OCI-LY1 (cell line): Measurements from ENCODE around the gene EMILIN1.
A peak's percentile ranks its signal among the peaks of the same experiment; 100 is the strongest.
"Not testable (repeated sequence)": the region's sequence is repeated elsewhere in the genome, so short reads cannot be mapped to it uniquely, and the experiment has no call there.

Experiments
- H2AFZ ChIP-seq: fragments of 200-600 bp; sonication (generic), shearing (Covaris generic); 2 replicates; pipeline ENCODE4 v1.6.0; 2014; ENCODE audit warnings: antibody characterized with exemption, mild to moderate bottlenecking, low read length
- H3F3A ChIP-seq: fragments of 200-600 bp; sonication (generic), shearing (Covaris generic); 2 replicates; pipeline ENCODE4 v1.6.0; 2014; ENCODE audit warnings: mild to moderate bottlenecking, antibody characterized with exemption, low read length, moderate library complexity; ENCODE audit not compliant: insufficient read depth
- H3K27ac ChIP-seq: fragments of 200-600 bp; sonication (generic); 2 replicates; pipeline ENCODE4 v1.5.1; 2014; ENCODE audit warnings: low read length, mixed run types, mild to moderate bottlenecking, low read depth; ENCODE audit not compliant: poor library complexity, severe bottlenecking
- H3K27me3 ChIP-seq: fragments of 200-600 bp; sonication (generic); 2 replicates; pipeline ENCODE4 v1.6.0; 2014; ENCODE audit warnings: antibody characterized with exemption, mild to moderate bottlenecking, low read length, moderate library complexity; ENCODE audit not compliant: insufficient read depth
- H3K36me3 ChIP-seq: fragments of 200-600 bp; sonication (generic); 2 replicates; pipeline ENCODE4 v1.6.1; 2014; ENCODE audit warnings: mild to moderate bottlenecking, antibody characterized with exemption, low read length, moderate library complexity, mixed read lengths; ENCODE audit not compliant: insufficient read depth
- H3K4me1 ChIP-seq: fragments of 200-600 bp; sonication (generic); 2 replicates; pipeline ENCODE4 v1.5.1; 2014; ENCODE audit warnings: mild to moderate bottlenecking, low read length, moderate library complexity; ENCODE audit not compliant: insufficient read depth, severe bottlenecking
- H3K4me2 ChIP-seq: fragments of 200-600 bp; sonication (generic), shearing (Covaris generic); 2 replicates; pipeline ENCODE4 v1.6.1; 2014; ENCODE audit warnings: low read length
- H3K4me3 ChIP-seq: fragments of 200-600 bp; sonication (generic); 2 replicates; pipeline ENCODE4 v1.5.1; 2014; ENCODE audit warnings: low read length, low read depth, mild to moderate bottlenecking, mixed read lengths; ENCODE audit not compliant: poor library complexity, severe bottlenecking
- H3K79me2 ChIP-seq: fragments of 200-600 bp; shearing (Covaris generic); 2 replicates; pipeline ENCODE4 v1.6.1; 2016; ENCODE audit warnings: mixed run types, low read length, mixed read lengths; ENCODE audit not compliant: insufficient read depth
- H3K9ac ChIP-seq: fragments of 200-600 bp; sonication (generic), shearing (Covaris generic); 2 replicates; pipeline ENCODE4 v1.6.1; 2014; ENCODE audit warnings: mild to moderate bottlenecking, low read length, mixed read lengths
- H3K9me2 ChIP-seq: fragments of 200-600 bp; sonication (generic), shearing (Covaris generic); 2 replicates; pipeline ENCODE4 v1.6.1; 2014; ENCODE audit warnings: low read depth, mild to moderate bottlenecking, low read length, mixed read lengths
- H3K9me3 ChIP-seq: fragments of 200-600 bp; shearing (Covaris generic); 2 replicates; pipeline ENCODE4 v1.6.1; 2014; ENCODE audit warnings: low read length, mixed read lengths
- H4K20me1 ChIP-seq: fragments of 200-600 bp; sonication (generic), shearing (Covaris generic); 2 replicates; pipeline ENCODE4 v1.6.0; 2016; ENCODE audit warnings: mild to moderate bottlenecking, low read length; ENCODE audit not compliant: insufficient read depth
- EZH2 ChIP-seq: fragments of 200-600 bp; sonication (generic), shearing (Covaris generic); IDR thresholded peaks from 2 replicates; pipeline ENCODE4 v1.8.0; 2017; ENCODE audit warnings: borderline replicate concordance, mixed run types, mild to moderate bottlenecking, antibody characterized with exemption, low read length, moderate library complexity, mixed read lengths
- TF ChIP-seq, protein P1 (sequence below): fragments of 200-600 bp; sonication (generic), shearing (Covaris generic); IDR thresholded peaks from 2 replicates; pipeline ENCODE4 v1.5.1; 2017; ENCODE audit warnings: mild to moderate bottlenecking, antibody characterized with exemption, low read length, moderate library complexity, mixed read lengths

The EMILIN1 gene

GRCh38 chr2:27117995-27118524 is 39.6 kb downstream of the EMILIN1 start:
- H3K9ac ChIP-seq: peak overlapping the region; percentile 47; the same call in 1 of the 2 replicates
- TF ChIP-seq, protein P1, sequence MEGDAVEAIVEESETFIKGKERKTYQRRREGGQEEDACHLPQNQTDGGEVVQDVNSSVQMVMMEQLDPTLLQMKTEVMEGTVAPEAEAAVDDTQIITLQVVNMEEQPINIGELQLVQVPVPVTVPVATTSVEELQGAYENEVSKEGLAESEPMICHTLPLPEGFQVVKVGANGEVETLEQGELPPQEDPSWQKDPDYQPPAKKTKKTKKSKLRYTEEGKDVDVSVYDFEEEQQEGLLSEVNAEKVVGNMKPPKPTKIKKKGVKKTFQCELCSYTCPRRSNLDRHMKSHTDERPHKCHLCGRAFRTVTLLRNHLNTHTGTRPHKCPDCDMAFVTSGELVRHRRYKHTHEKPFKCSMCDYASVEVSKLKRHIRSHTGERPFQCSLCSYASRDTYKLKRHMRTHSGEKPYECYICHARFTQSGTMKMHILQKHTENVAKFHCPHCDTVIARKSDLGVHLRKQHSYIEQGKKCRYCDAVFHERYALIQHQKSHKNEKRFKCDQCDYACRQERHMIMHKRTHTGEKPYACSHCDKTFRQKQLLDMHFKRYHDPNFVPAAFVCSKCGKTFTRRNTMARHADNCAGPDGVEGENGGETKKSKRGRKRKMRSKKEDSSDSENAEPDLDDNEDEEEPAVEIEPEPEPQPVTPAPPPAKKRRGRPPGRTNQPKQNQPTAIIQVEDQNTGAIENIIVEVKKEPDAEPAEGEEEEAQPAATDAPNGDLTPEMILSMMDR: no peak
- TF ChIP-seq EZH2: no peak
- no peak overlapping the region for H3K27ac ChIP-seq

DNA sequence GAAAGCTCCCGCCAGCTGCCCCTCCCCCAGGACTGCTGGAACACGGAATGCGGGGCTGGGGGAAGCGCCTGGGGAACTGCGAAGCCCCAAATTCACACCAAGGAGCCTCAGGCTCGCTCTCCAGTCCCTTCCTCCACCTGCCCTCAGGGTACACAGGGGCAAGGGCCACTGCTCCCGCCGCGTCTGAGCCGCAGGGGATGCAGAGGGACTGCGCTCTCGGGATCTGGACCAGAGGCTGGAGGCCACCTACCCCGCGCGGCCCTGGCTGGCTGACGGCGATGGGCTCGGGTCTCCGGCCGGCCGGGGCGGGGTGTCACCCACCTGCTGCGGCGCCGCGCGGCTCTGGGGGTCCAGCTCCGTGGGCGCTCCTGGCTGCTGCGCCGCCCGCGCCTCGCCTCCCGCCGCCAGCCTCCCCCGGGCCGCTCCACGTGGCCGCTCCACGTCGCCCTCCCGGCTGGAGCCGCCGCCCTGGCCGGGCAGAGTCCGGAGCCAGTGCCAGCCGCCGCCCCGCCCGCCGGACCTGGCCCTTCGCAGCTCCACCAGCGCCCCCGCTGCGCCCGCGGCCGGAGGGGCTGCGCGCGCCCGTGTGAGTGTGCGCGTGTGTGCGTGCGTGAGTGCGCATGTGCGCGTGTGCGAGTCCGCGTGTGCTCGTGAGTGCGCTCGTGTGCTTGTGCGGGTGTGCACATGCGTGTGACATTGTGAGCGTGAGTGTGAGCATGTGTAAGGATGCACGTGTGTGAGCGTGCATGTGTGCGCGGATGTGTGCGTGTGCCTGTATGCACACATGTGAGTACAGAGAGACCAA is 40.3 kb downstream of the EMILIN1 start, which contains the start of gene CGREF1:
Gene CGREF1, minus strand, starts transcription at position 604 of the 805 bp plus-strand sequence. CDS start 14,762 bp downstream, outside the sequence.
- Histone ChIP-seq H3K4me3 (peak within 1 kb of the TSS; percentile 65), H3K36me3 (no peaks in the 10 kb centered on the region), H4K20me1 (no peaks in the 10 kb centered on the region), H3K9me2 (no peaks in the 10 kb centered on the region), H3K27me3 (no peaks in the 10 kb centered on the region), H3F3A (no peaks in the 10 kb centered on the region), H3K79me2 (no peaks in the 10 kb centered on the region), H3K9ac (peak within 1 kb of the TSS; percentile 47; the same call in 1 of the 2 replicates), H3K4me2 (peak within 1 kb of the TSS; percentile 74), H3K27ac (no peak within 1 kb of the TSS), H2AFZ (no peak within 1 kb of the TSS), H3K4me1 (peaks cover 19% of the 10 kb centered on the region), H3K9me3 (no peaks in the 10 kb centered on the region)
- TF ChIP-seq EZH2: no peak
- TF ChIP-seq, protein P1: no peak

More at GRCh38 chr2:27117995-27118524, 39.6 kb downstream of the EMILIN1 start:
- Histone ChIP-seq H3K4me3 (peak overlapping the region; percentile 65), H3K36me3 (no peaks in the 10 kb centered on the region), H3K9me2 (no peaks in the 10 kb centered on the region), H4K20me1 (no peaks in the 10 kb centered on the region), H3K27me3 (no peaks in the 10 kb centered on the region), H3F3A (no peaks in the 10 kb centered on the region), H3K9me3 (no peaks in the 10 kb centered on the region), H3K79me2 (no peaks in the 10 kb centered on the region), H3K4me1 (peaks cover 15% of the 10 kb centered on the region), H2AFZ (no peak overlapping the region), H3K4me2 (peak overlapping the region; percentile 74)

GRCh38 chr2:27119330-27119670 is 40.9 kb downstream of the EMILIN1 start:
- not testable (repeated sequence) for H4K20me1 ChIP-seq, H3K9me2 ChIP-seq, H3K36me3 ChIP-seq, H3K9me3 ChIP-seq, H3K79me2 ChIP-seq, H3K27ac ChIP-seq, H3F3A ChIP-seq, H2AFZ ChIP-seq, H3K27me3 ChIP-seq
- peaks cover 25% of the 10 kb centered on the region for H3K4me1 ChIP-seq
- H3K4me3 ChIP-seq: peak overlapping the region; percentile 65
- H3K4me2 ChIP-seq: peak overlapping the region; percentile 74
- peak overlapping the region; percentile 47; the same call in 1 of the 2 replicates for H3K9ac ChIP-seq
